Calu3 (cell line): ENCODE results near the gene SPSB3. TPM values are rescaled to one million over a fixed set of nuclear protein-coding genes. Genes with fewer than 3 reads are reported as not detected.
"Not testable (repeated sequence)": the region's sequence is repeated elsewhere in the genome, so short reads cannot be mapped to it uniquely, and the experiment has no call there.

Experiments
- BruUV-seq: library from RNA; stranded (reverse); fragments of 400-500 nt; replicated peaks from 2 replicates; lab custom pipeline; 2021; lab: Mats Ljungman, UMichigan
- CTCF ChIA-PET: fragments of 300-600 bp; sonication (Branson Sonifier 250); formaldehyde crosslinking; loops from one replicate; lab custom pipeline; 2022; ENCODE audit warnings: antibody characterized with exemption; lab: Charles Lee
- DNase-seq: peaks from one replicate; pipeline ENCODE4 v3.0.0; 2022
- H3K27ac Mint-ChIP-seq: one replicate; pipeline ENCODE4 v1.8.0; 2022; ENCODE audit warnings: mixed read lengths; ENCODE audit not compliant: unreplicated experiment
- H3K27me3 Mint-ChIP-seq: one replicate; pipeline ENCODE4 v1.8.0; 2022; ENCODE audit warnings: mixed read lengths; ENCODE audit not compliant: unreplicated experiment
- H3K36me3 Mint-ChIP-seq: one replicate; pipeline ENCODE4 v1.8.0; 2022; ENCODE audit warnings: mild to moderate bottlenecking, moderate library complexity, mixed read lengths; ENCODE audit not compliant: insufficient read depth, unreplicated experiment
- H3K4me1 Mint-ChIP-seq: one replicate; pipeline ENCODE4 v1.8.0; 2022; ENCODE audit warnings: mild to moderate bottlenecking, low read depth, mixed read lengths; ENCODE audit not compliant: unreplicated experiment
- H3K4me3 Mint-ChIP-seq: one replicate; pipeline ENCODE4 v1.8.0; 2022; ENCODE audit warnings: mild to moderate bottlenecking, low read depth, moderate library complexity, mixed read lengths; ENCODE audit not compliant: unreplicated experiment
- H3K9me3 Mint-ChIP-seq: one replicate; pipeline ENCODE4 v1.8.0; 2022; ENCODE audit warnings: low read depth, mixed read lengths; ENCODE audit not compliant: unreplicated experiment
- CTCF ChIP-seq: fragments of 200-600 bp; IDR thresholded peaks from one replicate; pipeline ENCODE4 v1.8.0; 2022; ENCODE audit warnings: antibody characterized with exemption; ENCODE audit not compliant: unreplicated experiment
- intact Hi-C: fragments of 100-400 bp; cut with micrococcal nuclease; formaldehyde crosslinking; loops from one replicate; pipeline ENCODE4 v1.10.0; 2022; ENCODE audit not compliant: unreplicated experiment
- total RNA-seq: library from RNA; stranded (reverse); gene quantifications from 2 replicates; pipeline ENCODE4 v1.2.3, GENCODE V29; 2022

The SPSB3 gene
- total RNA-seq, 1 experiment from 2014 or later = 44.3 TPM

DNA sequence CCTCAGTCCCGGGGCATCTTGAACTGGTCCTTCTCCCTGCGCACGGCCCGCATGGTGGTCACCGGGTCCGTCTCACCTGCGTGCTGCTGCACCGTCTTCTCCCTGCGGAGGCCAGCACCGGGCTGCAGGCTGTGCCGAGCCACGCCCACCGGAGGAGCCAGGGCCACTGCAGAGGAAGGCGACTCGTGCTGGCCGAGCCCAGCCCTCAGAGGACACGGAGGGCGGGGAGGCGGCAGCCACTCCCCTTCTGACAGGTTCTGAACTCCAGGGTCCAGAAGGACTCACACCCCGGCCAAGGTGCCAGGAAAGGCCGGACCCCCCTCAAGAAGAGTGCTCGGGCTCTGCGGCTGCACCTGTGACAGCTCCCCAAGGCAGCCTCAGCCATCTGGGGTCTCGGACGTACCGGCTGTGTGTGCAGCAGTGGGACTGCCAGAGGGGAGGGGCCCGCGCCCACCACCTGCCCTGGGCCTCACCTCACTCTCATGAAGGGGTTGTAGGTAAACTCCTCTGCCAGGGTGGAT lies 27.0 kb upstream of the SPSB3 start:
- H3K27ac Mint-ChIP-seq = no peak overlapping the region
- no peaks in the 10 kb centered on the region for H3K27me3 Mint-ChIP-seq
- BruUV-seq = no TSS peak
- H3K36me3 Mint-ChIP-seq = peaks cover 33% of the 10 kb centered on the region
- CTCF ChIA-PET = no interaction called here
- no peaks in the 10 kb centered on the region for H3K9me3 Mint-ChIP-seq
- no peak overlapping the region for H3K4me3 Mint-ChIP-seq
- DNase-seq = no peak
- intact Hi-C loops = no loop called here
- no peak for TF ChIP-seq CTCF
- no peaks in the 10 kb centered on the region for H3K4me1 Mint-ChIP-seq

GRCh38 chr16:1808691-1809090 lies 26.3 kb upstream of the SPSB3 start:
- H3K27ac Mint-ChIP-seq = no peak overlapping the region
- H3K27me3 Mint-ChIP-seq = no peaks in the 10 kb centered on the region
- no peak for DNase-seq
- no peak overlapping the region for H3K4me3 Mint-ChIP-seq
- CTCF ChIA-PET = no interaction called here
- BruUV-seq = no TSS peak
- peaks cover 32% of the 10 kb centered on the region for H3K36me3 Mint-ChIP-seq
- no peaks in the 10 kb centered on the region for H3K4me1 Mint-ChIP-seq
- intact Hi-C loops = no loop called here
- no peak for TF ChIP-seq CTCF
- H3K9me3 Mint-ChIP-seq = no peaks in the 10 kb centered on the region

DNA sequence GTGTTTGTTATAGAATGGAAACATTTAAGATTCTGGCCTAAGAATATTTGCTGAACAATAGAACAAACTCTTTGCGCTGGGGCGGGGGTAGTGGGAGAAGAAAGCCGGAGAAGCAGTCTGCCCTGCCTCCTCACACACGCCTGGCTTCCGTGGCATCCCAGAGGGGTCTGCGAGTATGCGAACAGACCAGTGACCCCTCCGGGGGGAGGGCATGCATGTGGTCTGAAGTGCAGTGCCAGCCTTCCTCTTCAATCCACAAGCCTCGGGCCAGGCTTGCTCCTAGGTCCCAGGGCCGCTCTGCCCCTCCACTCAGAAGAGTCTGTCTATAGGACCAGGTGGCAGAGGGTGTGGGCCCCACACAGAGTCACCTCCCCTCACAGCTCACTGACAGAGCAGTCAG lies 25.3 kb upstream of the SPSB3 start:
- Mint-ChIP-seq H3K27ac (no peak overlapping the region), H3K36me3 (peaks cover 25% of the 10 kb centered on the region), H3K9me3 (no peaks in the 10 kb centered on the region), H3K27me3 (no peaks in the 10 kb centered on the region), H3K4me1 (no peaks in the 10 kb centered on the region), H3K4me3 (no peak overlapping the region)
- DNase-seq = no peak
- no peak for TF ChIP-seq CTCF
- CTCF ChIA-PET = no interaction called here
- intact Hi-C loops = no loop called here
- BruUV-seq = no TSS peak

DNA sequence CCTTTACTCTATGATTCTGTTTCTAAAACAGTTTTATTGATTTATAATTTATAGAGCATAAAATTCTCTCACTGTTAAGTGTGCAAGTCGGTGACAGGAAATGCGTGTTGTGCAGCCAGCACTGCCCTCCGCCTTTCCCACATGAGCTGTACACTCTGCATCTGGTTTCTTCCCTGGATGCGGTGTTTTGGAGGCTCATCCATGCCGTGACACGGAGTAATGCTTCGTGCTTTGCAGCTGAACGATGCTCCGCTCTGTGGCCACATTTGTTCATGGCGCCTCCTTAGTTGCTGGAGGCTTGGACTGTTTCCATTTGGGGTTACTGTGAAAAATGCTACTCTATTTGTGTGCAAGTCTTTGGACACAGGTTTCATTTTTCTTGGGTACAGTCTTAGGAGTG lies 18.3 kb upstream of the SPSB3 start:
- intact Hi-C loops = no loop called here
- no peak for TF ChIP-seq CTCF
- CTCF ChIA-PET = no interaction called here
- no TSS peak for BruUV-seq
- no peak for DNase-seq
- Mint-ChIP-seq H3K36me3 (peaks cover 11% of the 10 kb centered on the region), H3K27me3 (no peaks in the 10 kb centered on the region), H3K27ac (no peak overlapping the region), H3K9me3 (peaks cover 7% of the 10 kb centered on the region), H3K4me3 (no peak overlapping the region), H3K4me1 (no peaks in the 10 kb centered on the region)

- H3K4me3 Mint-ChIP-seq, H3K9me3 Mint-ChIP-seq, H3K4me1 Mint-ChIP-seq, H3K27me3 Mint-ChIP-seq, CTCF ChIA-PET, BruUV-seq, intact Hi-C loops, H3K27ac Mint-ChIP-seq, DNase-seq: not testable (repeated sequence)
- peaks cover 10% of the 10 kb centered on the region for H3K36me3 Mint-ChIP-seq
Measured at GRCh38 chr16:1799263-1799662, 16.9 kb upstream of the SPSB3 start.
